Adrenal gland (tissue), 12 donors: ENCODE measurements around the gene CSNK1G1. TPM values are rescaled to one million over a fixed set of nuclear protein-coding genes. Genes with fewer than 3 reads are reported as not detected.

ENCODE experiments used
- DNase-seq, 7 donors: peaks; one replicate each; pipeline ENCODE4 v3.0.0-alpha.2; 2019 to 2020
- H3K27ac ChIP-seq, 5 donors: fragments of 200-600 bp; sonication (generic) in 4 of 5; 1 replicate in 3 of 5; 2 replicates in 2 of 5; pipeline versions ENCODE4 v1.5.1 to v1.8.0; 2016 to 2020; ENCODE audit warnings: mild to moderate bottlenecking in 1 of 5
- H3K27me3 ChIP-seq: fragments of 200-600 bp; 2 replicates; pipeline ENCODE4 v1.8.0; 2021
- H3K36me3 ChIP-seq, 2 donors: fragments of 200-600 bp; replicated peaks in 1 of 2; 1 replicate in 1 of 2; 2 replicates in 1 of 2; pipeline versions ENCODE4 v1.5.1 to v1.8.0; 2018 to 2022
- H3K4me1 ChIP-seq, 2 donors: fragments of 200-600 bp; replicated peaks in 1 of 2; 1 replicate in 1 of 2; 2 replicates in 1 of 2; pipeline versions ENCODE4 v1.5.1 to v1.8.0; 2018 to 2021
- H3K4me3 ChIP-seq, 4 donors: fragments of 200-600 bp; sonication (generic) in 3 of 4; one replicate each; pipeline ENCODE4 v1.5.1; 2016 to 2018
- H3K9me3 ChIP-seq, 3 donors: fragments of 200-600 bp; sonication (generic) in 1 of 3; replicated peaks in 1 of 3; 1 replicate in 2 of 3; 2 replicates in 1 of 3; pipeline versions ENCODE4 v1.5.1 to v1.8.0; 2016 to 2021
- POLR2A ChIP-seq, 2 donors: fragments of 450-650 bp; IDR thresholded peaks; one replicate each; pipeline ENCODE4 v1.6.1; 2017; ENCODE audit warnings: antibody characterized with exemption in 2 of 2, mild to moderate bottlenecking in 2 of 2, moderate library complexity in 1 of 2
- WGBS, 4 donors: extraction: QIAGEN DNeasy Blood & Tissue Kit in 2 of 4; methylation state at CpG; one replicate each; pipeline versions ENCODE4 v1.1.5 to v1.1.7; 2013 to 2017; 5-methylcytosine and 5-hydroxymethylcytosine counted together
- intact Hi-C, 2 donors: fragments of 100-400 bp; cut with DNase I; formaldehyde crosslinking; loops; one replicate each; pipeline versions ENCODE4 v1.14.1 to v1.15.0; 2022 to 2023
- polyA plus RNA-seq, 3 donors: library from polyadenylated mRNA; stranded (reverse); fragments of 200-250 nt in 2 of 3; fragments of 350-450 nt in 1 of 3; fragmentation: Illumina TruSeq in 1 of 3; extraction: RNeasy Lipid Tissue Mini Kit (QIAGEN cat#74804) in 1 of 3; gene quantifications; one replicate each; pipeline ENCODE4 v1.2.3, GENCODE V29; 2013 to 2014
- total RNA-seq, 9 donors: library from RNA; depleted of rRNA in 4 of 9; stranded (reverse); fragments of >200 nt in 4 of 9; fragments of 120-200 nt in 1 of 9; fragmentation: NEBNext Ultra II Directional in 1 of 9; extraction: Animal tissue kit (Norgen Biotek cat#: 25700) in 1 of 9; gene quantifications; one replicate each; pipeline versions ENCODE4 v1.1.0 to v1.2.4, GENCODE V29; 2013 to 2023
- TF ChIP-seq, protein P1 (sequence below), 6 experiments: fragments of 450-650 bp in 4 of 6; fragments of 200-600 bp in 2 of 6; sonication (generic) in 1 of 6; IDR thresholded peaks; 1 replicate in 5 of 6; 2 replicates in 1 of 6; pipeline versions ENCODE4 v1.5.1 to v1.8.0; 2016 to 2021; ENCODE audit warnings: antibody characterized with exemption in 6 of 6, mild to moderate bottlenecking in 2 of 6, moderate library complexity in 1 of 6
- donor health status: healthy with polysubstance abuse.
- donor health status: Bipolar disorder and iron deficiency.
- donor health status: DM: yes; HTN: yes; CAD: no.
- donor health status: DM: no; HTN: no; CAD: no.
- donor health status: DM: no; HTN: no; CAD: no.
- donor health status: DM: yes; HTN: yes; CAD: no.

The CSNK1G1 gene
- total and polyA plus RNA-seq, 12 donors = 1.2 to 31.6 (median 13.6) TPM

- Histone ChIP-seq H3K4me3 (no peak overlapping the region), H3K4me1 (no peaks in the 10 kb centered on the region), H3K9me3 (no peaks in the 10 kb centered on the region), H3K27ac (no peak overlapping the region), H3K36me3 (peaks cover 0 to 98% of the 10 kb centered on the region in 2 donors), H3K27me3 (no peaks in the 10 kb centered on the region)
- WGBS, 4 donors = 80 to 84% (median 81%) methylated on average over 6 of the region's 6 CpGs
- DNase-seq = no peak
- intact Hi-C loops = no loop called here
- TF ChIP-seq POLR2A (IDR thresholded peaks at IDR 0.05) = no peak
- TF ChIP-seq, protein P1, sequence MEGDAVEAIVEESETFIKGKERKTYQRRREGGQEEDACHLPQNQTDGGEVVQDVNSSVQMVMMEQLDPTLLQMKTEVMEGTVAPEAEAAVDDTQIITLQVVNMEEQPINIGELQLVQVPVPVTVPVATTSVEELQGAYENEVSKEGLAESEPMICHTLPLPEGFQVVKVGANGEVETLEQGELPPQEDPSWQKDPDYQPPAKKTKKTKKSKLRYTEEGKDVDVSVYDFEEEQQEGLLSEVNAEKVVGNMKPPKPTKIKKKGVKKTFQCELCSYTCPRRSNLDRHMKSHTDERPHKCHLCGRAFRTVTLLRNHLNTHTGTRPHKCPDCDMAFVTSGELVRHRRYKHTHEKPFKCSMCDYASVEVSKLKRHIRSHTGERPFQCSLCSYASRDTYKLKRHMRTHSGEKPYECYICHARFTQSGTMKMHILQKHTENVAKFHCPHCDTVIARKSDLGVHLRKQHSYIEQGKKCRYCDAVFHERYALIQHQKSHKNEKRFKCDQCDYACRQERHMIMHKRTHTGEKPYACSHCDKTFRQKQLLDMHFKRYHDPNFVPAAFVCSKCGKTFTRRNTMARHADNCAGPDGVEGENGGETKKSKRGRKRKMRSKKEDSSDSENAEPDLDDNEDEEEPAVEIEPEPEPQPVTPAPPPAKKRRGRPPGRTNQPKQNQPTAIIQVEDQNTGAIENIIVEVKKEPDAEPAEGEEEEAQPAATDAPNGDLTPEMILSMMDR (IDR thresholded peaks at IDR 0.05) = no peak
Measured at GRCh38 chr15:64127521-64128270, 228.3 kb downstream of the CSNK1G1 start.

DNA sequence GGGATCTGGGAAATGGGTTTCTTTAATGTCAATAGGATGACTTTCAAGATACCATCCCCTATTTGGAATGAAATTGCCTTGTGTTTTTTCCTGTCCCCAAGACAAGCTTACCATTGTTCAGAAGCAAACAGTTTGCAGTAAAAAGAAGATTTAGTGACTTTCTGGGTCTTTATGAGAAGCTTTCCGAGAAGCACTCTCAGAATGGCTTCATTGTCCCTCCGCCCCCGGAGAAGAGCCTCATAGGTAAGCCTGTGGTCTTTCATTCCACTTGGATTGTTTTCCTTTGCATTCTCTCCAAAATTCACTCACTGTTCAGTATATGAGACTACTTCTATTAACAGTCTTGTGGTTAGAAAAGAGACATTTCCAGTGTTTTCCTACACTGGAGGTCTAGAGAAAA lies 230.0 kb downstream of the CSNK1G1 start:
- H3K4me1 ChIP-seq = no peaks in the 10 kb centered on the region
- no peaks in the 10 kb centered on the region for H3K27me3 ChIP-seq
- intact Hi-C loops = no loop called here
- H3K4me3 ChIP-seq = no peak overlapping the region
- DNase-seq = no peak
- 65 to 89% (median 83%) methylated on average over 3 of the region's 3 CpGs for WGBS, 4 donors
- peaks cover 0 to 96% of the 10 kb centered on the region in 2 donors for H3K36me3 ChIP-seq
- no peaks in the 10 kb centered on the region for H3K9me3 ChIP-seq
- TF ChIP-seq POLR2A (IDR thresholded peaks at IDR 0.05) = no peak
- TF ChIP-seq, protein P1 (IDR thresholded peaks at IDR 0.05) = no peak
- no peak overlapping the region for H3K27ac ChIP-seq

GRCh38 chr15:64122936-64123351 lies 233.0 kb downstream of the CSNK1G1 start:
- DNase-seq = no peak
- TF ChIP-seq, protein P1 (IDR thresholded peaks at IDR 0.05) = no peak
- no peak for TF ChIP-seq POLR2A (IDR thresholded peaks at IDR 0.05)
- no peak overlapping the region for H3K27ac ChIP-seq
- no peaks in the 10 kb centered on the region for H3K4me1 ChIP-seq
- 52 to 84% (median 73%) methylated on average over 3 of the region's 3 CpGs for WGBS, 4 donors
- intact Hi-C loops = no loop called here
- peaks cover 0 to 97% of the 10 kb centered on the region in 2 donors for H3K36me3 ChIP-seq
- H3K4me3 ChIP-seq = no peak overlapping the region
- no peaks in the 10 kb centered on the region for H3K27me3 ChIP-seq
- H3K9me3 ChIP-seq = no peaks in the 10 kb centered on the region

DNA sequence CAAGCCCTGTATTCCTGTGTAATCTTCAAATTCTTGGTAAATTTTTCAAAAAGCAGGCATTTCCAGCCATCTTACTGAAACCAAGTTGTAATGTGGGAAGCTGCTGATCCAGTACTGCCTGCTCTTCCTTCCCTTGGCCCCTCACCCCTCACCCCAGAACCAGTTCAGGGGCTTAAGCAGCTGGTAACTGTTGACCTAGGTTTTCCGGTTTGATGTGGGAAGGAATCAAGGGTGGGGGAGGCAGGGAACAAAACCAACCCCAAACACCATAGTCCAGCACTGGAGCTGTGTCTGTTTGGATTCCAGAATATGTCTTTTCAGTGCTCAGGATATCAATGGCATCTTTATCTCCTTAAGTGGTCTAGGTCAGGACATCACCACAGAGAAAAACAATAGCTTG lies 233.5 kb downstream of the CSNK1G1 start:
- Histone ChIP-seq H3K36me3 (peaks cover 0 to 97% of the 10 kb centered on the region in 2 donors), H3K4me3 (no peak overlapping the region), H3K27me3 (no peaks in the 10 kb centered on the region), H3K4me1 (no peaks in the 10 kb centered on the region), H3K27ac (no peak overlapping the region), H3K9me3 (no peaks in the 10 kb centered on the region)
- intact Hi-C loops = no loop called here
- WGBS, 4 donors = 82 to 90% (median 83%) methylated on average over 1 of the region's 1 CpG
- DNase-seq = no peak
- no peak for TF ChIP-seq POLR2A (IDR thresholded peaks at IDR 0.05)
- TF ChIP-seq, protein P1 (IDR thresholded peaks at IDR 0.05) = no peak
